Measurements from ENCODE around the gene PARN.

GRCh38 chr16:14511800-14512135 is 118.3 kb downstream of the PARN start:
- TF ChIP-seq RCOR1 (IDR thresholded peaks at IDR 0.05; ENCODE audit: borderline replicate concordance in 1 of 2, low read depth in 2 of 2, low read length in 2 of 2) (no peak), ELF1 (tag; IDR thresholded peaks at IDR 0.05) (no peak), ATF1 (CRISPR knock-in tag; IDR thresholded peaks at IDR 0.05) (no peak), ATF1 (tag; IDR thresholded peaks at IDR 0.05) (no peak), CEBPB (tag; IDR thresholded peaks at IDR 0.05) (no peak), CTCF (IDR thresholded peaks at IDR 0.05 in 2 of 3, conservative IDR thresholded peaks at IDR 0.05 in 1 of 3; ENCODE audit: insufficient read depth in 2 of 3, low read depth in 1 of 3, low read length in 3 of 3) (no peak), TCF7L2 (IDR thresholded peaks at IDR 0.05; ENCODE audit: low read depth, low read length) (no peak), EP300 (IDR thresholded peaks at IDR 0.05; ENCODE audit: low read length) (no peak), PCBP2 (IDR thresholded peaks at IDR 0.05; ENCODE audit: low read depth, low read length, poor library complexity, severe bottlenecking) (no peak), BACH1 (tag; IDR thresholded peaks at IDR 0.05) (no peak)

All from K562 (cell line).